Measurements from ENCODE around the gene GPR68.

DNA sequence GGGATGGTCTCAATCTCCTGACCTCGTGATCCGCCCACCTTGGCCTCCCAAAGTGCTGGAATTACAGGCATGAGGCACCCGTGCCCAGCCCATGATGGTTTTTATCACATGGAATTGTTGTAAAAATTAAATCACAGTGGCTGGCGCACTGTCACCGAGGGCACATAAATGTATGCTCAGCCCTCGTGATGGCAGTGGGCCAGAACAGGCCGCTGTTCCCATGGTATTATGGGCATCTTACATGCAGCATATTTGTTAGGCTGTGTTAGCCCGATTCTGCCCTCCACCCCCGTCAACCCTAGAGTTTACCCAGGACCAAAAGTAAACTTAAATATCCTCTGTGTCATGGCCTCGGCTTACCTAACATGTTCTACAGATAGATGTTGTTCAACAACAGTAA is 48.6 kb downstream of the GPR68 start:
- TF ChIP-seq, protein P1, sequence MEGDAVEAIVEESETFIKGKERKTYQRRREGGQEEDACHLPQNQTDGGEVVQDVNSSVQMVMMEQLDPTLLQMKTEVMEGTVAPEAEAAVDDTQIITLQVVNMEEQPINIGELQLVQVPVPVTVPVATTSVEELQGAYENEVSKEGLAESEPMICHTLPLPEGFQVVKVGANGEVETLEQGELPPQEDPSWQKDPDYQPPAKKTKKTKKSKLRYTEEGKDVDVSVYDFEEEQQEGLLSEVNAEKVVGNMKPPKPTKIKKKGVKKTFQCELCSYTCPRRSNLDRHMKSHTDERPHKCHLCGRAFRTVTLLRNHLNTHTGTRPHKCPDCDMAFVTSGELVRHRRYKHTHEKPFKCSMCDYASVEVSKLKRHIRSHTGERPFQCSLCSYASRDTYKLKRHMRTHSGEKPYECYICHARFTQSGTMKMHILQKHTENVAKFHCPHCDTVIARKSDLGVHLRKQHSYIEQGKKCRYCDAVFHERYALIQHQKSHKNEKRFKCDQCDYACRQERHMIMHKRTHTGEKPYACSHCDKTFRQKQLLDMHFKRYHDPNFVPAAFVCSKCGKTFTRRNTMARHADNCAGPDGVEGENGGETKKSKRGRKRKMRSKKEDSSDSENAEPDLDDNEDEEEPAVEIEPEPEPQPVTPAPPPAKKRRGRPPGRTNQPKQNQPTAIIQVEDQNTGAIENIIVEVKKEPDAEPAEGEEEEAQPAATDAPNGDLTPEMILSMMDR (conservative IDR thresholded peaks at IDR 0.05; ENCODE audit: low read length) = no peak
- TF ChIP-seq EZH2phosphoT487 (IDR thresholded peaks at IDR 0.05; ENCODE audit: borderline replicate concordance) = no peak
